Liver (tissue), 2 donors: ENCODE measurements around the gene GALNT16.

Experiments
- JUND ChIP-seq, 2 donors: IDR thresholded peaks; 2 replicates each; pipeline ENCODE4 v1.6.1; 2016; ENCODE audit warnings: antibody characterized with exemption in 2 of 2
- YY1 ChIP-seq: IDR thresholded peaks from 2 replicates; pipeline ENCODE4 v1.6.1; 2016; ENCODE audit warnings: antibody characterized with exemption, mild to moderate bottlenecking
- donor health status: healthy.

DNA sequence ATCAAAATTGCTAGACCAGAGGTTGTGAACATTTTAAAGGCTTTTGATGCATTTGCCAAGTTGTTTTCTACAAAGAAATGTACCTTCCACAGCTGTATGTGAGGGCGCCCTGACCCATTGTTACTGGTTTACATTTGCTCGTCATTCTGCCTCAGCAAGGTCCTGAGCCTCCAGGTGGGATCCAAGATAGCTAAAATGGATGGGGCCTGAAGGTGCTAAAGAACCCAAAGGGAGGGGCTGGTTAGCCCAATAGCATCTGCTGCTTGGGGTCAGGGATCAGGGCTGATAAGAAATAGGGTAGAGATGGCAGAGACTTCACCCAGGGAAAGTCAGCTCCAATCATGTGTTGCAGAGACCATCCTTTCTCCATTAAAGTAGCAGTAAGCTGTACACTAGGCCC is 43.1 kb downstream of the GALNT16 start:
- TF ChIP-seq YY1 (no peak), JUND (IDR thresholded peaks at IDR 0.05) (no peak)
